ENCODE measurements around the gene GPR42. TPM values are rescaled to one million over a fixed set of nuclear protein-coding genes. Genes with fewer than 3 reads are reported as not detected.

The GPR42 gene
- total and polyA plus RNA-seq, 10 of the 15 experiments (the other 5 are each of a cell fraction or from before 2014, with no cell fraction given) = 0.13 TPM; not detected in 9

GRCh38 chr19:35419046-35419445 lies 48.2 kb downstream of the GPR42 start:
- POLR2A ChIA-PET = interaction anchor here (0.7 to 6.6 kb wide), 15 partner anchors 10 to 87 kb away, joined by 3 to 67 read pairs (median 7); no protein-coding TSS in a partner anchor
- Histone ChIP-seq H3K4me1 (ENCODE audit: control insufficient read depth, insufficient read depth, low read length) (peaks cover 41% of the 10 kb centered on the region), H3K36me3 (ENCODE audit: control insufficient read depth in 2 of 2, insufficient read depth in 2 of 2, low read length in 1 of 2) (no peaks in the 10 kb centered on the region), H3K9me3 (replicated peaks; ENCODE audit: control insufficient read depth, insufficient read depth, low read length) (no peaks in the 10 kb centered on the region; the same call in 2 of the 3 replicates), H3K27ac (ENCODE audit: control insufficient read depth, insufficient read depth) (peak overlapping the region; percentile 68), H4K20me1 (ENCODE audit: control insufficient read depth, insufficient read depth) (no peaks in the 10 kb centered on the region), H2AFZ (ENCODE audit: control insufficient read depth, low read depth, low read length) (no peak overlapping the region), H3K27me3 (replicated peaks in 1 of 2; ENCODE audit: control insufficient read depth in 2 of 2, insufficient read depth in 2 of 2, low read length in 1 of 2) (no peaks in the 10 kb centered on the region), H3K9ac (ENCODE audit: control insufficient read depth, insufficient read depth, low read length) (peak overlapping the region; percentile 7; the same call in 1 of the 2 replicates), H3K79me2 (ENCODE audit: control insufficient read depth, insufficient read depth, low read length) (no peaks in the 10 kb centered on the region), H3K4me3 (no peak overlapping the region), H3K4me2 (ENCODE audit: control insufficient read depth, insufficient read depth) (0 out of 2 replicates have a peak overlapping the region, but pooled peaks have one; percentile 45)
- in situ Hi-C loops (cut with MboI) = no loop called here
- no TSS peak for BruUV-seq (replicated peaks)
- SMC1A ChIA-PET (ENCODE audit: uncharacterized antibody, unreplicated experiment) = interaction anchor here (0.9 to 13.1 kb wide), 14 partner anchors 10 to 89 kb away, joined by 3 to 237 read pairs (median 6); partner anchors contain the start of genes FFAR2 and FFAR3
- intact Hi-C loops (cut with micrococcal nuclease; ENCODE audit: unreplicated experiment) = loop anchor here (2.0 to 5.0 kb wide), 2 partner anchors 42 to 66 kb away; no protein-coding TSS in a partner anchor
- 0 out of 2 replicates have a peak, but pooled peaks have one; percentile 20 for TF ChIP-seq HSF1 (IDR thresholded peaks at IDR 0.05; ENCODE audit: low read depth, low read length)
- TF ChIP-seq PAX8 (IDR thresholded peaks at IDR 0.05) = no peak
- TF ChIP-seq SP1 (IDR thresholded peaks at IDR 0.05; ENCODE audit: low read depth, low read length) = no peak
- 0 out of 2 replicates have a peak, but pooled peaks have one; percentile 25 for TF ChIP-seq TCF12 (IDR thresholded peaks at IDR 0.05; ENCODE audit: low read depth, low read length)
- no peak for TF ChIP-seq ZNF207 (IDR thresholded peaks at IDR 0.05; ENCODE audit: borderline replicate concordance)
- DNase-seq (ENCODE audit: low read depth, low spot score) (no peak), FAIRE-seq (no peak), ATAC-seq (no peak)
- RAD21 ChIA-PET (ENCODE audit: unreplicated experiment) = interaction anchor here (0.7 to 8.4 kb wide), 19 partner anchors 12 to 277 kb away, joined by 3 to 110 read pairs (median 11); partner anchors contain the start of genes FFAR1 and FFAR2
- CTCF ChIA-PET = interaction anchor here (1.0 to 8.8 kb wide), 8 partner anchors 14 to 352 kb away, joined by 3 to 86 read pairs (median 16); no protein-coding TSS in a partner anchor
- 98% methylated on average over 3 of the region's 3 CpGs for WGBS (ENCODE audit: insufficient coverage, insufficient replicate concordance, low lambda C conversion rate, missing lambda C conversion rate)

Measured in GM12878 (cell line).